ENCODE measurements around the gene ZNF512B. TPM values are rescaled to one million over a fixed set of nuclear protein-coding genes. Genes with fewer than 3 reads are reported as not detected.

The ZNF512B gene
- total and polyA plus RNA-seq, 5 experiments from 2014 or later, result 0.57 to 19.4 (median 1.5) TPM

- Mint-ChIP-seq H3K4me3 (peak overlapping the region in 1 of 10 donors; percentile 14), H3K36me3 (peaks cover 0 to 17% (median 0%) of the 10 kb centered on the region in 3 donors), H3K9me3 (peaks cover 0 to 2% (median 0%) of the 10 kb centered on the region in 9 donors), H3K27ac (peak overlapping the region in 1 of 10 donors; percentile 66), H3K27me3 (no peaks in the 10 kb centered on the region), H3K4me1 (peaks cover 27 to 61% (median 45%) of the 10 kb centered on the region in 4 donors)
- ATAC-seq (no peak), DNase-seq (peak in 1 of 10 donors; percentile 60)
- POLR2A ChIA-PET, result interaction anchor here (0.7 kb wide), 1 partner anchor 50 kb away, joined by 3 read pairs; no protein-coding TSS in a partner anchor
These were observed 25.4 kb downstream of the ZNF512B start for GRCh38 chr20:63944078-63944941.

- ATAC-seq, result no peak
- H3K4me3 Mint-ChIP-seq, result no peak overlapping the region
- H3K27ac Mint-ChIP-seq, result no peak overlapping the region
- POLR2A ChIA-PET, result interaction anchor here (0.7 to 1.4 kb wide), 3 partner anchors 37 to 50 kb away, joined by 3 to 5 read pairs (median 3); partner anchors contain the start of gene PRPF6
- peak in 1 of 10 donors; percentile 45 for DNase-seq
- peaks cover 0 to 2% (median 0%) of the 10 kb centered on the region in 9 donors for H3K9me3 Mint-ChIP-seq
- H3K36me3 Mint-ChIP-seq, result peaks cover 0 to 17% (median 0%) of the 10 kb centered on the region in 3 donors
- no peaks in the 10 kb centered on the region for H3K27me3 Mint-ChIP-seq
- peaks cover 22 to 56% (median 40%) of the 10 kb centered on the region in 4 donors for H3K4me1 Mint-ChIP-seq
These were observed 26.0 kb downstream of the ZNF512B start for GRCh38 chr20:63943808-63944077.

DNA sequence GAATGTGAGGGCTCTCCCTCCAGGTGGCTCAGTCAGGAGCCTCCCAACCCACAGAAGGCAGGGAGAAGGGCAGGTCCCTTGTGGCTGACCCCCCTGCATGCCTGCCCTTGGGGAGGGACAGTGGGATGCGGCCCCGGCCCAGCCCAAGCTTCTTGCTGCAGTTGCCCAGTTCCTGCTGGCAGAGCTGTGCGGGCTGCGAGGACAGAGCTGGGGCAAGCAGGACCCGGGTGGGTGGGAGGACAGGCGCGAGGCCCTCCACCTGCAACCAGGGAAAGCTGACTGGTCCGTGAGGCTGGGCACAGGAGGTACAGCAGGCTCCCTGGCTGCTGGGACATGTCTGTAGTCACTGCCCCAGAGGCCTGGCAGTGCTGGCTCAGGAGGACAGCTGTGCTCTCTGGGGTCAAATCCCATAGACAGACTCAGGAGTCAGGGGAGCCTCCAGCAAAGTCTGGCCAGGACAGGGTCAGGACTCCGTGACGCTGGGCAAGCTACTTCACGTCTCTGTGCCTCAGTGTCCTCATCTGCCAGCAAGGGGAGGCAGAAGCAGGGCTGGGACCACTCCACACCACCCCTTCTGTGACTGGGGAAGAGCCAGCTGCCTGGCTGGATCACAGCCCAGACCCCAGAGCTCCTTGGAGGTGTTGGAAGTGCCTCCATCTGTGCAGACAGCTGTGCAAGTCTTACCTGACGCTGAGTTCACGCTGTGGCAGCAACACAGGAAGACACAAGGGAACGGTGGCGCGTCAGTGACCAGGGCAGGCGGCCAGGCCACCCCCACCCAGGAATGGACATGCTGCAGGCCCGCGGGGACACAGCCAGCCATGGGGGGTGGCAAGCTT lies 26.5 kb downstream of the ZNF512B start:
- peaks cover 18 to 50% (median 34%) of the 10 kb centered on the region in 4 donors for H3K4me1 Mint-ChIP-seq
- peaks cover 0 to 2% (median 0%) of the 10 kb centered on the region in 9 donors for H3K9me3 Mint-ChIP-seq
- ATAC-seq (no peak), DNase-seq (peak in 1 of 10 donors; percentile 61)
- H3K27ac Mint-ChIP-seq, result peak overlapping the region in 5 of 10 donors; percentile 20 to 72 (median 53)
- H3K4me3 Mint-ChIP-seq, result no peak overlapping the region
- no peaks in the 10 kb centered on the region for H3K27me3 Mint-ChIP-seq
- peaks cover 0 to 17% (median 0%) of the 10 kb centered on the region in 3 donors for H3K36me3 Mint-ChIP-seq
- POLR2A ChIA-PET, result interaction anchor here (0.5 to 2.2 kb wide), 7 partner anchors 8 to 215 kb away, joined by 3 to 7 read pairs (median 3); partner anchors contain the start of genes PRPF6 and UCKL1

DNA sequence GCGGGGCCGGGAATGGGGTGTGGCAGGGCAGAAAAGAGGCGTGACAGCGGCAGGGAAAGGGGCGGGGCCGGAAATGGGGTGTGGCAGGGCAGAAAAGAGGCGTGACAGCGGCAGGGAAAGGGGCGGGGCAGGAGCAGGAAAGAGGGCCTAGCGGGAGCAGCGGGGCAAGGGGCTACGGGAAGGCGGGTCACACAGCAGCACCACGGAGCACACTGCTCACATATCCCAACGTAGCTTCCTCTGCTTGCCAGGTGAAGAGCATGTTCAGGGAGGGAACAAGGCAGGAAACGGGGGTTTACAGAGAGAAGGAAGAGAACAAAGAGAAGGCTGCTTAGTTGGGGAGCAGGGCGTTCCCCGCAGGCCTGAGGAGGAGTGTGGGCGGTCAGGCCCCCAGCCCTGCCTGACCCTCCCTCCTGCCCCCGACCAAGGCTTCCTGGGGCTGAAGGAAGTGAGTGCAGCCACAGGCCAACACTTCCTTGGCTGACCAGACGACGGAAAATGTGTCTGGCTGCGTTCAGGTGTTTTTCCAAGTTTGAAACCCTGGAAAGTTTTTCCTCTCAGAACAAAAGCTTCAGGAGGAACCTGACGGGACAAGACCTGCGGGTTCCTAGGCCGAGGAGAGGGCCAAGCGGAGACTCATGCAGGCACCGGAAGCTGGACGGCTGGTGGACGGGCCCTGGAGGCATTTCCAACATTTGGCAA lies 27.3 kb downstream of the ZNF512B start:
- peaks cover 0 to 2% (median 0%) of the 10 kb centered on the region in 9 donors for H3K9me3 Mint-ChIP-seq
- no peaks in the 10 kb centered on the region for H3K27me3 Mint-ChIP-seq
- H3K4me1 Mint-ChIP-seq, result peaks cover 12 to 42% (median 26%) of the 10 kb centered on the region in 4 donors
- H3K4me3 Mint-ChIP-seq, result peak overlapping the region in 6 of 10 donors; percentile 41 to 82 (median 53)
- H3K27ac Mint-ChIP-seq, result peak overlapping the region in 6 of 10 donors; percentile 53 to 89 (median 83)
- peaks cover 0 to 20% (median 0%) of the 10 kb centered on the region in 3 donors for H3K36me3 Mint-ChIP-seq
- ATAC-seq (no peak), DNase-seq (peak in 4 of 10 donors; percentile 18 to 63 (median 33))
- POLR2A ChIA-PET, result interaction anchor here (0.5 to 2.2 kb wide), 7 partner anchors 9 to 215 kb away, joined by 3 to 7 read pairs (median 3); partner anchors contain the start of genes PRPF6 and UCKL1

DNA sequence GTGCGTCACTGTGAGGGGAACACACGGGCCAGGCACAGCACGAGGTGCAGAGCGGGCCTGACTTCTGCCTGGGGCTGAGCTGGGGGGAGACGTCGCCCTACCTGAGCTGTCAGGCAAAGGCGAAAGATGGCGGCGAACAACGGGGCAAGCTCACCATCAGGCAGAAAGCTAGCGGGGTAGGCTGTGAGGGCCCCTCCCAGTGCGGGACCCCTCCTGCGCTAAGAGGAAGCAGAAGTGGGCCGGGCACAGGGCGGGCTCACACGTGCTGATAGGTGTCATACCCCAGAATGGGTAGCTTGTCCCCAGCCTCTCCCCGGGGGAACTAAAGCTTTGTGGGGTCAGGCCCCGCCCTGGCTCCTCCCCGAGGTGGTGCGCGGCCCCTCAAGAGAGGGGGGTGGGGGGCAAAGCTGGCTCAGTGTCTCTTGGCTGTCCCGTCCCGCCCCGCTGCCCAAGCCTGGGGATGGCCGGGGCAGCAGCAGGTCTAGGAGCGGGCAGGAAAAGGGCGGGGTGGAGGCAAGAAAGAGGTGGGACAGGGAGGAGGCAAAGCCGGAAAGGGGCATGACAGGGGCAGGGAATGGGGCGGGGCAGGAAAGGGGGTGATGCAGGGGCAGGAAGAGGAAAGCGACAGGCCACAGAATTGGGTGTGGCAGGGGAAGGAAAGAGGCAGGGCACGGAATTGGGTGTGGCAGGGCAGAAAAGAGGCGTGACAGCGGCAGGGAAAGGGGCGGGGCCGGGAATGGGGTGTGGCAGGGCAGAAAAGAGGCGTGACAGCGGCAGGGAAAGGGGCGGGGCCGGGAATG lies 28.2 kb downstream of the ZNF512B start:
- DNase-seq (peak; percentile 43 to 92 (median 72)), ATAC-seq (peak; percentile 69 to 85)
- peaks cover 0 to 24% (median 0%) of the 10 kb centered on the region in 3 donors for H3K36me3 Mint-ChIP-seq
- H3K27ac Mint-ChIP-seq, result peak overlapping the region in 9 of 10 donors; percentile 37 to 92 (median 85)
- POLR2A ChIA-PET, result interaction anchor here (1.0 to 2.2 kb wide), 2 partner anchors 10 to 17 kb away, joined by 3 to 7 read pairs; no protein-coding TSS in a partner anchor
- peaks cover 9 to 36% (median 19%) of the 10 kb centered on the region in 4 donors for H3K4me1 Mint-ChIP-seq
- H3K9me3 Mint-ChIP-seq, result peaks cover 0 to 2% (median 0%) of the 10 kb centered on the region in 9 donors
- peak overlapping the region in 8 of 10 donors; percentile 28 to 77 (median 51) for H3K4me3 Mint-ChIP-seq
- H3K27me3 Mint-ChIP-seq, result no peaks in the 10 kb centered on the region

DNA sequence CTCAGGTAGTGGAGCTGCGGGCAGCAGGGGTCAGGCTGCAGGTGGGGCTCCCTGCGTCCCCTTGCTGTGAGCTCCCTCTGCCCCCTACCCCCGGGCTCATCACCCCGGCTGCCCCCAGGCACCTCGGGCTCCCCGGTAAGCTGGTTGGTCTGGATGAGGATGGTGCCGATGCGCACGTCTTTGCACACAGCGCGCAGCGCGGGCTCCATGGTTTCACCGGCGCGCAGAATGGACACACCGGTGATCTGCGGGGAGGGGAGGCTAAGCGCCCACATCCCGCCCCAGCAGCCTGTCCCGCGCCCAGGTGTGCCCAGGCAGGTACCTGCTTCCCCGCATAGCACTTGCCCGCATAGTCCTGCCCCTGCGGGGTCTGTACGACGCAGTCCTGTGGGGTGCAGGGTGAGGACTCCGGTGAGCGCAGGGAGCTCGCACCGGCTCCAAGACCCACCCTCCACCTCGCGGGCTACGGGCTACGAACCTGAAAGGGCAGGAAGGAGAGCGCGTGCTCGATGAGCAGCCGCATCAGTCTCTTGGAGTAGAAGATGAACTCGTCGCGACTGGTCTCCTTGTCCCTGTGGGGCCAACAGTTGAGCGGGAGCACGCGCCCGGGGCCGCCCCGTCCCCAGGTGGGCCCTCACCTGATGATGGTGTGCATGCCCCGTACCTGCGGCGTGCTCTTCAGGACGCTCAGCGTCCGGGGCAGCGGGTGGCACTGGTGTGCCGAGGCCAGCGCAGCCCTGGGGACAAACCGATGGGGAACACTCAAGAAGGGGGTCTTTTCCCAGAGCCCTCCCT lies 29.1 kb downstream of the ZNF512B start:
- DNase-seq, result peak in 1 of 10 donors; percentile 59
- peak overlapping the region in 5 of 10 donors; percentile 15 to 92 (median 72) for H3K27ac Mint-ChIP-seq
- POLR2A ChIA-PET, result interaction anchor here (0.6 to 2.2 kb wide), 3 partner anchors 11 to 301 kb away, joined by 3 to 7 read pairs (median 3); partner anchors contain the start of gene UCKL1

DNA sequence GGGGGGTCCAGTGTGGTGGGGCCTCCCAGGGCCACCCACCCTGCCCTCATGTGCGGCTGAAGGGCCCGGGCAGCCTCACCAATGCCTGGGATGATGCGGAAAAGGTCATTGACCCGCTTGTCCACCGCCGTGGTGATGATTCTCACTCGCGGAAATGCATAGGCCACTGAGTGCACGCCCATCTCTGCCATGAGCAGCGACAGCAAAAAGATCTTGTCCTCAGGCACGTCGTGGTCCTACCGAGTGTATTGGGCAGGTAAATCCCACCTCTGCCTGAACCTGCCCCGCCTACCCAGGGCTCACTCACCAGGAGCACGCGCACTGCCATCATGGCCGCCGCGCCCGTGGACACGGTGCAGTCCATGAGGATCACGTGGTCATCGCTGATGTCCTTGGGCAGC lies 29.7 kb downstream of the ZNF512B start:
- H3K27ac Mint-ChIP-seq, result peak overlapping the region in 1 of 10 donors; percentile 40
- DNase-seq, result peak in 1 of 10 donors; percentile 60
- H3K4me3 Mint-ChIP-seq, result no peak overlapping the region
- peaks cover 0 to 2% (median 0%) of the 10 kb centered on the region in 9 donors for H3K9me3 Mint-ChIP-seq
- ATAC-seq, result no peak
- POLR2A ChIA-PET, result interaction anchor here (0.6 to 1.6 kb wide), 4 partner anchors 12 to 301 kb away, joined by 3 to 4 read pairs (median 3); partner anchors contain the start of genes PRPF6 and UCKL1
- peaks cover 9 to 30% (median 17%) of the 10 kb centered on the region in 4 donors for H3K4me1 Mint-ChIP-seq
- H3K36me3 Mint-ChIP-seq, result peaks cover 0 to 28% (median 0%) of the 10 kb centered on the region in 3 donors
- no peaks in the 10 kb centered on the region for H3K27me3 Mint-ChIP-seq

More for the DNA sequence above, 29.1 kb downstream of the ZNF512B start:
- Mint-ChIP-seq H3K4me1 (peaks cover 9 to 36% (median 18%) of the 10 kb centered on the region in 4 donors), H3K4me3 (peak overlapping the region in 5 of 10 donors; percentile 15 to 77 (median 54)), H3K36me3 (peaks cover 0 to 29% (median 0%) of the 10 kb centered on the region in 3 donors), H3K9me3 (peaks cover 0 to 2% (median 0%) of the 10 kb centered on the region in 9 donors), H3K27me3 (no peaks in the 10 kb centered on the region)
- ATAC-seq, result peak in 1 of 2 donors; percentile 4

GRCh38 chr20:63939061-63939935 lies 30.4 kb downstream of the ZNF512B start:
- H3K27ac Mint-ChIP-seq, result peak overlapping the region in 1 of 10 donors; percentile 27
- DNase-seq, result no peak

GRCh38 chr20:63937596-63937995 lies 32.1 kb downstream of the ZNF512B start:
- DNase-seq, result no peak
- Mint-ChIP-seq H3K27me3 (no peaks in the 10 kb centered on the region), H3K4me1 (peaks cover 9 to 30% (median 19%) of the 10 kb centered on the region in 4 donors), H3K4me3 (no peak overlapping the region), H3K9me3 (peaks cover 0 to 2% (median 0%) of the 10 kb centered on the region in 9 donors), H3K36me3 (peaks cover 0 to 36% (median 0%) of the 10 kb centered on the region in 3 donors), H3K27ac (peak overlapping the region in 3 of 10 donors; percentile 43 to 76 (median 57))
- no peak for ATAC-seq
- POLR2A ChIA-PET, result no interaction called here

More at GRCh38 chr20:63939061-63939935, 30.4 kb downstream of the ZNF512B start:
- Mint-ChIP-seq H3K27me3 (no peaks in the 10 kb centered on the region), H3K4me3 (no peak overlapping the region), H3K36me3 (peaks cover 0 to 33% (median 0%) of the 10 kb centered on the region in 3 donors), H3K9me3 (peaks cover 0 to 2% (median 0%) of the 10 kb centered on the region in 9 donors), H3K4me1 (peaks cover 9 to 31% (median 21%) of the 10 kb centered on the region in 4 donors)
- POLR2A ChIA-PET, result interaction anchor here (0.7 to 1.6 kb wide), 4 partner anchors 13 to 41 kb away, joined by 3 to 4 read pairs (median 3); partner anchors contain the start of genes PRPF6 and UCKL1
- ATAC-seq, result peak in 1 of 2 donors; percentile 14

All from naive thymus-derived CD8-positive, alpha-beta T cell (primary cell).